ENCODE data around the gene SIGLEC12.

- TF ChIP-seq CTCF (IDR thresholded peaks at IDR 0.05) (no peak), POLR2A (IDR thresholded peaks at IDR 0.05) (no peak), EP300 (IDR thresholded peaks at IDR 0.05) (no peak)
Observed at GRCh38 chr19:51456541-51457290, 44.9 kb downstream of the SIGLEC12 start.
